HepG2 (cell line): ENCODE measurements around the gene NDRG3. TPM values are rescaled to one million over a fixed set of nuclear protein-coding genes. Genes with fewer than 3 reads are reported as not detected.

Source experiments
- ARHGAP35 ChIP-seq: sonication (generic); formaldehyde crosslinking; IDR thresholded peaks from 2 replicates; pipeline ENCODE4 v1.9.0; 2022; ENCODE audit warnings: mild to moderate bottlenecking, inconsistent platforms, moderate library complexity, missing genetic modification reagents, borderline replicate concordance
- ATM ChIP-seq: fragments of 450-650 bp; IDR thresholded peaks from 2 replicates; pipeline ENCODE4 v1.7.1; 2017; ENCODE audit warnings: mild to moderate bottlenecking, borderline replicate concordance
- DNMT3B ChIP-seq: conservative IDR thresholded peaks from 2 replicates; pipeline ENCODE4 v1.6.1; 2016; ENCODE audit warnings: missing biosample characterization, control low read depth
- DRAP1 ChIP-seq: IDR thresholded peaks from 2 replicates; pipeline ENCODE4 v1.6.1; 2016; ENCODE audit warnings: missing genetic modification reagents, missing compliant biosample characterization
- FOXK2 ChIP-seq: fragments of 450-650 bp; IDR thresholded peaks from 2 replicates; pipeline ENCODE4 v1.6.1; 2016
- HOXA3 ChIP-seq: sonication (generic); formaldehyde crosslinking; IDR thresholded peaks from 2 replicates; pipeline ENCODE4 v1.5.0; 2020; ENCODE audit warnings: missing genetic modification reagents
- HOXA7 ChIP-seq: sonication (generic); formaldehyde crosslinking; IDR thresholded peaks from 2 replicates; pipeline ENCODE4 v1.8.1; 2022; ENCODE audit warnings: mild to moderate bottlenecking, missing genetic modification reagents, moderate library complexity
- JUN ChIP-seq: sonication (generic); formaldehyde crosslinking; IDR thresholded peaks from 2 replicates; pipeline ENCODE4 v1.4.0; 2020; ENCODE audit warnings: mild to moderate bottlenecking, missing genetic modification reagents
- JUND ChIP-seq: sonication (generic); formaldehyde crosslinking; IDR thresholded peaks from 2 replicates; pipeline ENCODE4 v1.8.0; 2022; ENCODE audit warnings: mild to moderate bottlenecking, missing genetic modification reagents
- KAT7 ChIP-seq: IDR thresholded peaks from 2 replicates; pipeline ENCODE4 v1.6.1; 2018; ENCODE audit warnings: borderline replicate concordance, missing compliant biosample characterization
- KDM3A ChIP-seq: IDR thresholded peaks from 2 replicates; pipeline ENCODE4 v1.6.1; 2018; ENCODE audit warnings: low read depth, missing compliant biosample characterization
- MXD3 ChIP-seq: IDR thresholded peaks from 2 replicates; pipeline ENCODE4 v1.6.1; 2016; ENCODE audit warnings: mild to moderate bottlenecking, missing biosample characterization, missing genetic modification reagents
- MYNN ChIP-seq: sonication (generic); formaldehyde crosslinking; IDR thresholded peaks from 2 replicates; pipeline ENCODE4 v1.4.0; 2020; ENCODE audit warnings: mild to moderate bottlenecking, low read depth, missing genetic modification reagents
- NR2F6 ChIP-seq, 2 experiments: IDR thresholded peaks; 2 replicates each; pipeline ENCODE4 v1.6.1; 2016; ENCODE audit warnings: antibody characterized with exemption in 1 of 2, mild to moderate bottlenecking in 1 of 2
- PCBP2 ChIP-seq: fragments of 200-400 bp; formaldehyde crosslinking; optimal IDR thresholded peaks from 2 replicates; pipeline ENCODE3; 2018; ENCODE audit warnings: low read length, low read depth; ENCODE audit not compliant: poor library complexity, severe bottlenecking
- RORA ChIP-seq: sonication (generic); formaldehyde crosslinking; IDR thresholded peaks from 2 replicates; pipeline ENCODE4 v1.5.0; 2020; ENCODE audit warnings: mild to moderate bottlenecking, missing genetic modification reagents, moderate library complexity
- USF2 ChIP-seq, 2 experiments: sonication (generic) in 1 of 2; formaldehyde crosslinking in 1 of 2; IDR thresholded peaks; 2 replicates each; pipeline versions ENCODE4 v1.5.1 to v1.6.1; 2011 to 2020; ENCODE audit warnings: borderline replicate concordance in 1 of 2, low read depth in 1 of 2, low read length in 1 of 2, mild to moderate bottlenecking in 1 of 2, missing genetic modification reagents in 1 of 2, moderate library complexity in 1 of 2
- XBP1 ChIP-seq: sonication (generic); formaldehyde crosslinking; IDR thresholded peaks from 2 replicates; pipeline ENCODE4 v1.5.0; 2020; ENCODE audit warnings: missing genetic modification reagents
- ZNF12 ChIP-seq: sonication (generic); formaldehyde crosslinking; IDR thresholded peaks from 2 replicates; pipeline ENCODE4 v1.5.0; 2020; ENCODE audit warnings: missing genetic modification reagents
- ZNF24 ChIP-seq: fragments of 450-650 bp; IDR thresholded peaks from 2 replicates; pipeline ENCODE4 v1.6.1; 2017; ENCODE audit warnings: antibody characterized with exemption, mild to moderate bottlenecking
- ZNF619 ChIP-seq: sonication (generic); formaldehyde crosslinking; IDR thresholded peaks from 2 replicates; pipeline ENCODE4 v1.4.0; 2020; ENCODE audit warnings: mild to moderate bottlenecking, missing genetic modification reagents
- ZNF629 ChIP-seq: sonication (generic); formaldehyde crosslinking; conservative IDR thresholded peaks from 2 replicates; pipeline ENCODE4 v1.5.0; 2020; ENCODE audit warnings: missing genetic modification reagents
- ZNF777 ChIP-seq: sonication (generic); formaldehyde crosslinking; IDR thresholded peaks from 2 replicates; pipeline ENCODE4 v1.4.0; 2020; ENCODE audit warnings: missing genetic modification reagents
- ZNF883 ChIP-seq: sonication (generic); formaldehyde crosslinking; IDR thresholded peaks from 2 replicates; pipeline ENCODE4 v1.5.1; 2020; ENCODE audit warnings: mild to moderate bottlenecking, missing genetic modification reagents; ENCODE audit errors: not compliant biosample characterization
- polyA plus RNA-seq, 8 experiments: library from polyadenylated mRNA; depleted of rRNA in 3 of 8; stranded (reverse) in 7 of 8; unstranded in 1 of 8; fragments of >200 nt; fragmentation: Illumina TruSeq in 4 of 8; extraction: Trizol in 4 of 8; gene quantifications; 2 replicates each; pipeline versions ENCODE4 v1.2.1 to v1.2.3, GENCODE V29; 2011 to 2016; ENCODE audit warnings: low read depth in 4 of 8, missing spikeins in 1 of 8, mixed read lengths in 1 of 8; ENCODE audit not compliant: insufficient read depth in 1 of 8
- total RNA-seq, 5 experiments: library from RNA; depleted of rRNA; stranded (reverse); fragments of >200 nt; fragmentation: Illumina TruSeq; extraction: Trizol; gene quantifications; 2 replicates each; pipeline ENCODE4 v1.2.3, GENCODE V29; 2016; ENCODE audit warnings: low read depth in 1 of 5
- TF ChIP-seq, protein P1 (sequence below): sonication (generic); formaldehyde crosslinking; IDR thresholded peaks from 2 replicates; pipeline ENCODE4 v1.4.0; 2020; ENCODE audit warnings: mild to moderate bottlenecking, missing genetic modification reagents, borderline replicate concordance

The NDRG3 gene
- total and polyA plus RNA-seq, 2 of the 13 experiments (the other 11 are each of a cell fraction or from before 2014, with no cell fraction given): 36.0 to 40.5 TPM

DNA sequence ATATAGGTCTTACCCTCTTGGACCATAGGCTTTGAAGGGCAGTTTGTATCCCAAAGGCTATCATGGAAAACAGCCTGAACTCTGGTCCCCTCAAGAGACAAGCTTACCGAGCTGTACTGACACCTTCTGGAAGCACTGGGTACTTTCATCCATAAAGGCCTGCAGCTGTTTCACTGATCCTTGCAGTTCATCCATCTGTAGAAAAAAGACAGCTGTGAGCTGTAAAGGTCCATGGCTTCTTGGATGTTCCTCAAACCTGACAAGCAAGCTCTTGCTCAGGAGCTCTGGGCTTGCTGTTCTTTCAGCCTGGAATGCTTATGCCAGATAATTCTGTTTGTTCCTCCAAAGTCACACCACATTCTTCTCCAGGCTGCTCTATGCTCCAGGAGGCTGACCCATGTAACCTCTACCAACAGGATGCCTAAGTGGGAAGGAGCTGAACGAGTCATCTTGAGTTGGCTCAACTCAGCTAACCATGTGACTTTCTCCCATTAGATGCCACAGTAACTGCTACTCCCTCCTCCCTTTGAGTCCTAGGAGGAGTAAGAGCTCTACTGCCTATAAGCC lies 8.8 kb upstream of the NDRG3 start (continued):
- TF ChIP-seq ZNF883 (CRISPR knock-in tag): no peak
- no peak for TF ChIP-seq JUND (CRISPR knock-in tag)
- TF ChIP-seq PCBP2: no peak
- TF ChIP-seq XBP1 (CRISPR knock-in tag): no peak
- TF ChIP-seq JUN (CRISPR knock-in tag): 0 out of 2 replicates have a peak, but pooled peaks have one; percentile 25
- TF ChIP-seq DRAP1 (CRISPR knock-in tag): peak; percentile 22; the same call in 1 of the 2 replicates
- no peak for TF ChIP-seq HOXA7 (CRISPR knock-in tag)
- TF ChIP-seq ARHGAP35 (CRISPR knock-in tag): no peak
- TF ChIP-seq NR2F6 (IDR thresholded peaks at IDR 0.05): no peak
- TF ChIP-seq NR2F6 (CRISPR knock-in tag; IDR thresholded peaks at IDR 0.05): no peak
- no peak for TF ChIP-seq DNMT3B
- TF ChIP-seq, protein P1, sequence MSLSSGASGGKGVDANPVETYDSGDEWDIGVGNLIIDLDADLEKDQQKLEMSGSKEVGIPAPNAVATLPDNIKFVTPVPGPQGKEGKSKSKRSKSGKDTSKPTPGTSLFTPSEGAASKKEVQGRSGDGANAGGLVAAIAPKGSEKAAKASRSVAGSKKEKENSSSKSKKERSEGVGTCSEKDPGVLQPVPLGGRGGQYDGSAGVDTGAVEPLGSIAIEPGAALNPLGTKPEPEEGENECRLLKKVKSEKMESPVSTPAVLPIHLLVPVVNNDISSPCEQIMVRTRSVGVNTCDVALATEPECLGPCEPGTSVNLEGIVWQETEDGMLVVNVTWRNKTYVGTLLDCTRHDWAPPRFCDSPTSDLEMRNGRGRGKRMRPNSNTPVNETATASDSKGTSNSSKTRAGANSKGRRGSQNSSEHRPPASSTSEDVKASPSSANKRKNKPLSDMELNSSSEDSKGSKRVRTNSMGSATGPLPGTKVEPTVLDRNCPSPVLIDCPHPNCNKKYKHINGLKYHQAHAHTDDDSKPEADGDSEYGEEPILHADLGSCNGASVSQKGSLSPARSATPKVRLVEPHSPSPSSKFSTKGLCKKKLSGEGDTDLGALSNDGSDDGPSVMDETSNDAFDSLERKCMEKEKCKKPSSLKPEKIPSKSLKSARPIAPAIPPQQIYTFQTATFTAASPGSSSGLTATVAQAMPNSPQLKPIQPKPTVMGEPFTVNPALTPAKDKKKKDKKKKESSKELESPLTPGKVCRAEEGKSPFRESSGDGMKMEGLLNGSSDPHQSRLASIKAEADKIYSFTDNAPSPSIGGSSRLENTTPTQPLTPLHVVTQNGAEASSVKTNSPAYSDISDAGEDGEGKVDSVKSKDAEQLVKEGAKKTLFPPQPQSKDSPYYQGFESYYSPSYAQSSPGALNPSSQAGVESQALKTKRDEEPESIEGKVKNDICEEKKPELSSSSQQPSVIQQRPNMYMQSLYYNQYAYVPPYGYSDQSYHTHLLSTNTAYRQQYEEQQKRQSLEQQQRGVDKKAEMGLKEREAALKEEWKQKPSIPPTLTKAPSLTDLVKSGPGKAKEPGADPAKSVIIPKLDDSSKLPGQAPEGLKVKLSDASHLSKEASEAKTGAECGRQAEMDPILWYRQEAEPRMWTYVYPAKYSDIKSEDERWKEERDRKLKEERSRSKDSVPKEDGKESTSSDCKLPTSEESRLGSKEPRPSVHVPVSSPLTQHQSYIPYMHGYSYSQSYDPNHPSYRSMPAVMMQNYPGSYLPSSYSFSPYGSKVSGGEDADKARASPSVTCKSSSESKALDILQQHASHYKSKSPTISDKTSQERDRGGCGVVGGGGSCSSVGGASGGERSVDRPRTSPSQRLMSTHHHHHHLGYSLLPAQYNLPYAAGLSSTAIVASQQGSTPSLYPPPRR (CRISPR knock-in tag): peak; percentile 50; the same call in 1 of the 2 replicates
- TF ChIP-seq RORA (CRISPR knock-in tag): no peak
- no peak for TF ChIP-seq KDM3A (CRISPR knock-in tag)
- no peak for TF ChIP-seq HOXA3 (CRISPR knock-in tag)
- no peak for TF ChIP-seq ZNF12
- no peak for TF ChIP-seq KAT7 (CRISPR knock-in tag)
- TF ChIP-seq MXD3 (CRISPR knock-in tag): no peak
- TF ChIP-seq ZNF777 (CRISPR knock-in tag): no peak
- TF ChIP-seq ZNF24: no peak
- TF ChIP-seq MYNN: no peak
- TF ChIP-seq ATM: no peak
- TF ChIP-seq ZNF629 (CRISPR knock-in tag): no peak
- TF ChIP-seq USF2 (IDR thresholded peaks at IDR 0.05; ENCODE audit: low read depth, low read length): no peak
- no peak for TF ChIP-seq USF2 (CRISPR knock-in tag; IDR thresholded peaks at IDR 0.05; ENCODE audit: borderline replicate concordance)
- TF ChIP-seq ZNF619 (CRISPR knock-in tag): no peak
- TF ChIP-seq FOXK2: no peak
